Activated T-cell treated with anti-CD3 and anti-CD28 coated beads for 1 hour (primary cell): ENCODE results near the gene SLC24A3.
"Not testable (repeated sequence)": the region's sequence is repeated elsewhere in the genome, so short reads cannot be mapped to it uniquely, and the experiment has no call there.

ENCODE experiments used
- DNase-seq: peaks from one replicate; pipeline ENCODE4 v3.0.0-alpha.2; 2020; ENCODE audit warnings: low read depth

SLC24A3 gene

DNA sequence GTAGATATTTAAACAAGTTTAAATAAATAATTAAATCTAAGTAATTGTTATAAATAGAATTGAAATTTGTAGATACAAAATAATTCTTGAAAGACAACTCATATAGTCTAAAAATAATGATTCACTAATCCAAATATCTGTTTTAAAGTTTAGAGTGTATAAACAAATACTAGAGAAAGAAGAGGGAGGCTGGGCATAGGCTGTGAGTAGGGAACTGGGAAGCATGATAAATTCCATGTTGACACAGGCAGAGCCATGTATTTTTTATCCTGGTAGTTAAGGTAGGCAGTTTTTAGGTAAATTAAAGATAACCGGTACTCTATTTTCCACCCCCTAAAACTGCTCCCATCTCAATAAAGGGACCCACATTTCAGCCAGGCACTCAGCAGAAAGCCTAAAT lies 534.0 kb downstream of the SLC24A3 start:
- DNase-seq: no peak

DNA sequence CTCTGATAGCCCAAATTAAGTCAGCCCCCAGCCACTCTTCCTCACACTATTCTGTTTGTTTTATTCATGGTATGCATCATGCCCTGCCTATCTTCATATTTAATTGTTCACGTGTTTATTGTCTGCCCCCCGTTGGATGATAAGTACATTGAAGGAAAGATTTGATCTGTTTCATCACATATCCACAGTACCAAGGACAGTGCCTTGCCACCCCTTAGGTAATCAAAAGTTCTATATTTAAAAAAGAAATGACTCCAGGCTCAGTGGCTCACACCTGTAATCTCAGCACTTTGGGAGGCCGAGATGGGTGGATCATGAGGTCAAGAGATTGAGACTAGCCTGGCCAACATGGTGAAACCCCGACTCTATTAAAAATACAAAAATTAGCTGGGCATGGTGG lies 535.5 kb downstream of the SLC24A3 start:
- no peak for DNase-seq

DNA sequence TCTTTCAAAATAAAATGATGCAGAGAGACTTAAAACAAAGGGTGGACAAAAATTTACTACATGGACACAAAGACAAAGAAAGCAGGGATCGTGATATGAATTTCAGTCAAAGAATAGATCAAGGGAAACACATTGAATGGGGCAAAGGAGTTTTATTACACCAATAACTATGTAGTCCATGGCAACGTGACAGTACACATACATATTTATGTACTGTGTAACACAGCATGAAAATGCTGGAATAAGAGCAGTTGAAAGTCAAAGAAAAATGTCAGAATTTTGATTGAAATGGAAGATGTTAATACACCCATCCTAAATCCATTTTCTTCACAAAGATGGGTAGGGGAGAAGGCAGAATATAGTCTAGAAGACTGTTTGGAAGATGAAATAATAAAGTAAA lies 536.2 kb downstream of the SLC24A3 start:
- no peak for DNase-seq

DNA sequence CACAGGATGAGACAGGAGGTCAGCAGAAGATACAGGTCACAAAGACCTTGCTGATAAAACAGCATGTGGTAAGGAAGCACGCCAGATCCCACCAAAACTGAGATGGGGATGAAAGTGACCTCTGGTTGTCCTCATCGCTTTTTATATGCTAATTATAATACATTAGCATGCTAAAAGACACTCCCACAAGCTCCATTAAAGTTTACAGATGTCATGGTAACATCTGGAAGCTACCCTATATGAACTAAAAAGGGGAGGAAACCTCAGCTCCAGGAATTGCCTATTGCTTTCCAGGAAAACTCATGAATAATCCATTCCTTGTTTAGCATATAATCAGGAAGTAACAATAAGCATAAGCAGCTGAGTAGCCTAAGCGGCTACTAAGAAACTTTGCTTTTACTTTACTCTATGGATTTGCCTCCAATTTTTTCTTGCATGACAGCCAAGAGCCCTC lies 537.2 kb downstream of the SLC24A3 start:
- no peak for DNase-seq

DNA sequence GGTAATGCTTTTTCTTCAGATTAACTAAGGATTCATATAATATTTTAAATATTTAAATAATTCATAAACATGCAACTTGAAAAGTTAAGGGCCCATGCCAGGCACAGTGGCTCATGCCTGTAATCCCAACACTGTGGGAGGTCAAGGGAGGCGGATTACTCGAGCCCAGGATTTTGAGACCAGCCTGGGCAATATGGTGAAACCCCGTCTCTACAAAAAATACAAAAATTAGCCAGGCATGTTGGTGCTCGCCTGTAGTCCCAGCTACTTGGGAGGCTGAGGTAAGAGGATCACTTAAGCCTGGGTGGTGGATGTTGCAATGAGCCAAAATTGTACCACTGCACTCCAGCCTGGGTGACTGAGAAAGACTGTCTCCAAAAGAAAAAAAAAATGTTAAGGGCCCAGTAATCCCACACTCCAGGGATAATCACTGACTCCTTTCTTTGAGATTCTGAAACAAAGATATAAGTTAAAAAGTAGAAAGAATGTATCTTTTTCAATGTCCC lies 537.7 kb downstream of the SLC24A3 start:
- no peak for DNase-seq

DNA sequence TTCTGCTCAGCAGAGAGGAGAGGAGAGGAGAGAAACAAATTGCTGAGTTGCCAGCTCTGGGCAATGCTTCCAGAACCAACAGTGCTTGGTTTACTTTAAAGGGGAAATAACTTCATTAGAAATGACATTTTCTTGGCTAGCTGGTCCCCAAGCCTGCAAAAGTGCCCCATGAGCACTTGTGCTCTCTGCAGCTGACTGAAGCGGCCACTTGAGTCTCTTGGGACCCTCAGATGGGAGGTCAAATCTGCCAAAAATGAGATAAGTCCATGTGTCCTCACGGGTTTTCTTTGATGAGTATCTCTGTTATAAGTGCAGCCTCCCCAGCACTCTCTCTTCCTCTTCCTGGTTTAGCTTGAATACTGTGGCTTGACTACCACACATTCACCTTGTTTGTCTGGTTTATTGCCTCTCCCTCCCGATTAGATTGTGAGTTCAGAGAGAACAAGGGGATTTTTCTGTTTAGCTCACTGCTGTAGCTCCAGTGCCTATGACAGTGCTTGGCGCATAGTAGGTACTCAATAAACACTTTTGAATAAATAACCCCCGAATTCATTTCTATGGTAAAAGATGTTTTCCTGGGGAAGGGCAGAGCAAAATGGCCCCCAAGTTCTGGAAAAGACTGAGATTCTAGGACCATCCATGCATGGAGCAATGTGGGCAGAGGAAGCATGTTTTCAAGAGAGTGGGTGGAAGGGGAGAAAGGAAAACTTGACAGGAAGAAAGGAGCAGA lies 538.6 kb downstream of the SLC24A3 start:
- no peak for DNase-seq

DNA sequence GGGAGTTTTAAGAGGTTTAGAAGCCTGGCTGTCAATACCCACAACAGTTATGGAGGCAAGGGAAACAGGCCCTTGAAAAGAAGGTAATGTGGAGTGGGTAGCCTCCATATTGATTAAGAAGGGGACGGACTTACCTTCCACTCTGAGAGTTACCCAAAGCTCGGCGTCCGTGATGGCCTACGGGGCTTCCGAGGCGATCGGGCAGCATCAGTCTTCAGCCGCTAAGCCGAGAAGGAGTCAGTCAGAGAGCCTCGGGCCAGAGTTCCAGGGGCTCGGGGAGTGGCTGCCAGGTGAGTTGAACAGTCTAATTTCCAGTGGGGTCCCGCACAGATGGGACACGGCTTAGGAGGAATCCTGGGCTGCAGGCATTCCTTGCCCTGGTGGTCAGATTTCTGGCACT lies 541.8 kb downstream of the SLC24A3 start:
- DNase-seq: not testable (repeated sequence)

DNA sequence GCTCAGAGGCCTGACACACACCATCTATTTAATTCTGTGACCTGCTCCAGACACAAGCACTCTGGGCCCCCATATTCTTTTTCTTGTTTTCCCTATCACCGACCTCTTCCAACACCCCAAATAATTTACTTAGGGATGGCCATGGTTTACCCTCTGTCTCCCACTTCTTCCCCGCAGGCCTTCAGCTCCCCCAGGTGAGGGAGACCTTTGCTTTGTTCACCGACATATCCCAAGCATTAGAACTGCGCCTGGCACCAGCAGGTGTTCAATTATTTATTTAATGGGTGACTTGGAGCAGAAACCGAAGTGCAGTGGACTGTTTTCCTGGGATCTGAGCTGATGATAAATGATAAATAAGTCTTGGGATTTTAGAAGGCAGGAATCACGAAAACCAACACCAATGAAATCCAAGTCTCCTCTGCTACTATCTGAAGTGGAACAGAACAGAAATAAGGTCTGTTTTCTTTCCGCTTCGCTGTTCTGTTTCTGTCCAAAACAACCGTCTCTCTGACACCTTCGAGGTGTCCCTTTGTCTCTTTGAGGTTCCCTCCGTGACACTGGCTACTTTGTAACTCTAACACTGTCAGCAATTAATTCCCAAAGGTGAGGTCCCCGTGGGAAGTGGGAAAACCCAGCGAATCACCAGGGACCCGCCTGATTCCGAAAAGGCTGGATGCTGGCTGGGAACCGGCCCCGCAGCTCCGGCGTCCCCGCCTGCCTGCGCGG lies 544.5 kb downstream of the SLC24A3 start:
- DNase-seq: no peak

DNA sequence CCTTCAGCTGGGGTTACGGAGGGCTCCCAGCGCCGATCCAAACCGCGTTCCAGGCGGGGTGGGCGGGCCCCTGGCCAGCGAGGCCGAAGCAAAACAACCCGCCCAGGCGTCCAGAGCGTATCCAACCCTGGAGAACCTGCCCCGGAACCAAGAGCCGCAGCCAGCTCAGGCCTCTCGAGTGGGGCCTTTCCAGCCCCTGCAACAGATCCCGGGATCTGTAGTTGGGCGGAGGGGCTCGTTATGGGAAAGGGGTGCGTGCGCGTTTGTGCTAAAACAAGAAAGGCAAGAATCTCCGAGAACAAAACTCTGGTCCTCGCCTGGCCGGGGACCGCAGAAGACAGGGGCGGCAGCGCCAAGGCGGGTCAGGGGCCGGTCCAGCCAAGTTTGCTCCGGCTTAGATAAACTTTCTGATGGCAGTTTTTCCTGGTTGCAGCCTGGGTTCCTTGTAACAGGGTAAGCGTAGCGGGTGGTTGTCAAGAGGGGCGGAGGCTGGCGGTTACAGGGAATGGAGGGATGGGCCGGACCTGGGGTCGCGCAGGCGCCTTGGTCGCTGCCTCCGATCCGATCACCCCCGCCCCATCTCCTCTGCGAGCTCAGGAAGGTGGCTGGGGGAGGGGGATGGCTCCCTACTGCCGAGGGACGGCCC lies 545.2 kb downstream of the SLC24A3 start:
- no peak for DNase-seq

DNA sequence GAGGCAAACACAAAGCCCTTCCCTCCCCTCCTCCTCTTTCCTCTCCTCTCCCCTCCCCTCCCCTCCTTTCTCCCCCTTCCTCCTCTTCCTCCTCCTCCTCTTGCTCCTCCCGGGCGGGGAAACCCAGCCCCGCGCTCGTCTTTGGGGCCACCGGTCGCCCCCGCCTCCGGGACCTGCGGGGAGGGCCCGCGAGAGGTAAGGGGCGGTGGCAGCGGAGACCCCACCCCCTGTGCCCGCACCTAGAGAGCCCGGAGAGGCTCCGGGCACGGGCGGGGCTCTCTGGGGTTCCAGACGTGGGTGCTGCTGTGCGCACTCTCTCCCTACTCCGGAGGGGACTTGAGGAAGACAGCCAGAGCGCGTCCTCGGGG lies 545.7 kb downstream of the SLC24A3 start, which contains the start of gene RIN2:
Gene RIN2 (plus strand): TSS at position 126 of the 368 bp plus-strand sequence. CDS start 131,344 bp downstream, outside the sequence.
- no peak for DNase-seq

DNA sequence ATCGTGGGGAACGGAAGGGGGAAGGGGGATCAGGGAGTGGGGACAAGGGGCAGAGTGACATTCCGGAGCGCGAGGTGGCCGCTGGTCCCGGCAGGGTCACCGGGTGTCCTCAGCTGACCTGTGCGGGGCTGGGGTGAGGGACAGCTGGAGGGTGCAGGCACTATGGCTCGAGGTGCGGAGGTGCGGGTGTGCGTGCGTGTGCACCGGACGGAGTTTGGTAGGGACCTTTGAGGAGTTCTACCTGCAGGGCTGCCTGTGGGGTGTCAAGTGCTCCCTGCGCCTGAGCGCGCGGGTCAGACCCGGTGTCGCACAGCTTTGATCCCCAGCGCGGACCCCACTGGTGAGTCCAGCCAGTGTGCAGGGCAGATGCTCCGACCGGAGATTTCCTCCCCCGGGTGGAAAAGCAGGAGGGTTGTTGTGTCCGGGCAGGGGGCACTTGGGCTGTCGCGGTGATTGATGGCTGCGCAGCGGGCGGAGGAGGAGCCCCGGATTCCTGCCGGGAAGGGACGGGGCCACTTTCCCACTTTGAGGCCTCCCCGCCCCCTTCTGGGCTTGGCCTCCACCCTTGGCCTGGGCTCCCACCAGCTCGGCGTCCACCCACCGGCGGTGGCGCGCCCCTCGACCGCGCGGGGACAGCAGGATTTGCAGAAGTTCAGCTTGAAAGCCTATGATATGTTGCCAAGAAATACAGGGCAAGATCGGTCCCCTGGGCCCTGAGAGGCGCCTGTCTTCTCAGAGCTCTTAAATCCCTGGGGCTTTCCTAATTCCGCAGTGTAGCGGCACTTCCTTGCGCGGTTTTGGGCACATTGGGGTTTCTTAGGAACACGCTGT lies 546.3 kb downstream of the SLC24A3 start:
- DNase-seq: no peak

DNA sequence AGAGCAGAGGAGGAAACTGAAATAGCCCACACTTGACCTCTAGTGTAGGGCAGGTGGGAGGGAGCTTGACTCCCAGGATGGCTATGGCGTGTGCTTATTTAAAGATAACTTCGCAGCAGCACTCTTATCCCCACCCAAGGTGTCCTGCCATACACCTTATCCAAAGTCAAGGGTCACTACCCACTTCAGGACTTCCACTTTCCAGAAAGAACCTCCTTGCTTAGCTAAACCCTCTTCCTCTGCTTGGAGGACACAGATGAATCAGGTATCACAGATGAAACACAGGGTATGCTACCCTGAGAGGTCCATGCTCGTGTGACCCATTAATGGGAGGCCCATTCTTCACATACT lies 547.9 kb downstream of the SLC24A3 start:
- no peak for DNase-seq

DNA sequence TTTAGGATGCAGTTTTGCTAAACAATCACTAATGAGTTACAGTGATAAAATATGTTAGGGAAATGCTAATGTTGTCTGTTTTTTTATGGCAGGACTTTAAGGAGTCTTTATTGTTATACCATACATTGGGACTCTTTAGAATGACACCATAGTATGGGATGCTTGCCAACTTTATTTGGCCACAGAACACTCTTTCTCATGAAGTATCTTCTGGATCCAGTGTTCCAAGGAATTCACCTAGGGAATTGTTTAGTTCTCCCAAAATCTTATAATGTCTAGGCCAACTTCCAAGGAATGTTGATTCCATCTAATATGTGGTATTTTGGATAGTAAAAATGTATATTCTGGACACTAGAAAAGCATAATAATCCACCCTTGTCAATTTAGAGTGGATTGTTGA lies 548.9 kb downstream of the SLC24A3 start:
- no peak for DNase-seq

DNA sequence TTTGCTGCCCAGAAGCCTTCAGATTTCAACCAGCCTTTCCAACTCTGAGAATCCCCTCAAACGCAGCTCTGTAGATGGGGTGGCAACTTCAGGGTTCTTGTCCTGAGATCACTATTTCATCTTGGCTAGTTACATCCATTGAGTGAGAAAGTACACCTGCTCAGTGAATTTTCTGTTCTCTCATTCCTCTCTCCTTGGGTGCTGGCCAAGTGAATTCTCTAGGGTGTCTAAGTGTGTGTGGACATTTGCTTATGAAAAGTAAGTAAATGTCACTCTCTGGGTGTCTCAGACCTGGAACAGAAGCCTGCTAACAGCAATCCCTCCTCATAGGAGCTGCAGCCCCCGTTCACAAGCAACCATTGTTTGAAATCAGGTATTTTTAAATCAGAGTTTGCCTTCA lies 549.4 kb downstream of the SLC24A3 start:
- no peak for DNase-seq

DNA sequence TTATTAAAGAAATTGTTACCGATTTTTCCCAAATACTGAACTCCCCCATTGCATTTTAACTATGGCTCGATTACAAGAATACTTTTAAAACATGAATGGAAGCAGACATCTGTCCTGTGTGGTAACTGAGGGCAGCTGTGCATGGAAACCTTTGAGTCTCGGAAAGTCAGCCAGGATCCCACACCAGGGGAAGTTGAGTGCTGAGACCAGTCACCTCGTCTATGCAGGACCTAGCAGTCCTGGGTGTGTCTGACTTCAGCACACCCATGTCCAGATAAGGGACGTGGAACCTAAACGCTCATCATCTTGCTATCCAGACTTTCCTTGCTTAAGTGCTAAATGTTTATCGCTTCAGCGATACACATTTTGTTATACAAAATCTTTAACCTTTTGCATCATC lies 551.8 kb downstream of the SLC24A3 start:
- no peak for DNase-seq

DNA sequence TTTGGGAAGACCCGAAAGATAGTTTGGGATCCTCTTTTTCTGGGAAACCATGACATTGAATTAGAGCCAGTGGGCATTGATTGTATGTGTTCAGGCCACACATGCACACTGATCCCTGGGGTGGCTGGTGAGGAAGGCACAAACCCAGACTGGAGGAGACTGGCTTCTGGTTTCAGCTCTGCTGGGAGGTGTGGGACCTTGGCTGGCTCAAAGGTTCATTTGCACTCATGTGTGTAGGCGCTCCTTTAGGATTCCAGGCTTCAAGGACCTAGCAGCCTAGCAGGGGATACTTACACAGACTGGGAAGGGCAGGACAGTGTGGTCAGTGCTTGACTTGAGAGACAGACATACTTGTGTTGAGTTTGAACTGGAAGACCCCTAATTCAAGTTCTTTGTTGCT lies 552.8 kb downstream of the SLC24A3 start:
- no peak for DNase-seq

DNA sequence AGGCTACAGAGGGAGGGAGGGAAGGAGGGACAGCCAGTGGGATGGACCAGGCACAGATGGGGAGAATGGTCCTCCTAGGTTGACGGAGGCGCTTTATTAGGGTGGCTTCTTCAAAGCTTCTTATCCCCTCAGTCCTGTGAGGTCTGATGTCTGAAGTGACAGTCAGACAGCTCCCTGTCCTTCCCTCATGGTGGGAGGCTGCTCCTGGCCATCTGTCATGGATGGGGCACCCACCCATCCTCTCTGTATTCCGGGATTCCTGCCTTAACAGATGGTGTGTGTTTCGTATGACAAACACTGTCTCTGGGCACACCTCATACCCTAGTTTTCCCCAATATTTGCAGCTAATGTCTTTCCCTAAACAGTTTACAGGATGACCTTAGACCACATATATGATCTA lies 553.5 kb downstream of the SLC24A3 start:
- no peak for DNase-seq

DNA sequence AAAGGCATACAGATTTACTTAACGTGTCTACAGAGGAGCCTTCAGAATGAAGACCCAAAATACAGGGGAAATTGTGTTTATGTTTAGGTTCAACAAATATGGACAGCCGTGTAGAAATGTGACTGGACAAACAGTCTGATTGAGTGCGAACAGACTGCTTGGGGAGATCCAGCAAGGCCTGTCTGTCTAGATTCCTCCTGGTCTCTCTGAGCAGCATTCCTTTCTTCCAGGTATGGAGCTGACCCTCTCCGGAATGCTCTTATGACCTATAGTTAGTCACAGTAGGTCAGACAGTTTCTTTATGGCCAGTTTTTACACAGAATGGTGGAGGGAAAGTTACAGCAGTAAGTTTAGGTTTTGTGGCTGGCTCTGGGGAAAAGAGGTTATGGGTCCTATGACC lies 554.6 kb downstream of the SLC24A3 start:
- DNase-seq: no peak

DNA sequence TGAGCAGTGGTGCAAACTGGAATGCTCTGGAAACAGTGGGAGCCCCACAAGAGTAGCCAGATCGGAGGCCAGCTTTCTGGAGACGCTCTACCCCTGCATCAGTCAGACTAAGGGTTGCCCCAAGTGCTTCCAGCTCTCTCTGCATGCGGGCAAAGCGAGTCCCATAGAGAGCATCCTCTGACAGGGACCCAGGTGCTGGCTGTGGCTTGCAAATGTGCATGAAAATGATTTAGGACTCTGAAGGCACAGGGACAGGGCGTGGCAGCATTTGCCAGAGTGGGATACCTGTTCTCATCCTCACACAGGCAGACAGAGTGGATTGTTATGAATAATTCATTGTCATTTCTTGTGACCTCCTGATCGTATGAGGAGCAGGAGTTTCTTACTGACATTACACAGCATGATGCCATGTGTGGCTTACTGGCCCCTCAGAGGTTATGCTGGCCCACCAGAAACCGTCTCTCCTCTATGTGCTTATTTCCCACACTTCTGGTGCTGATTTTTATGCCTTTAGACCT lies 555.9 kb downstream of the SLC24A3 start:
- DNase-seq: no peak

DNA sequence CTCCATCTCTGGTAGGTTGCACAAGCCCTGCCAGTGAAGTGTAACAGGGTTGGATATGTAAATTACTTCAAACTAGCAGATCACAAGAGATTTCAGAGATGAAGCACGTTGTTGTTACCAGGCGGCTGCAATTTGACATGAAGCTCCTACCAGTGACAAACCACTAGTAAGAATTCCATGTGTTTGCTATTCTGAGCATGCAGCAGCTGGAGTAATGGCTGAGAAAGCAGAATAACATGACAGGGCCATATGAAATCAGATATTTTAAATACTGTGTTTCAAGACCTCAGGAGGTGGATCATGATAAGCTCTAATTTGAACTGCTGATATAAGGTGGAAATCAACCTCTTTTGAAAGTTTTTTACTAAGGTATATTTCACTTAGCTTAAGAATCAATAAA lies 557.1 kb downstream of the SLC24A3 start:
- DNase-seq: no peak

DNA sequence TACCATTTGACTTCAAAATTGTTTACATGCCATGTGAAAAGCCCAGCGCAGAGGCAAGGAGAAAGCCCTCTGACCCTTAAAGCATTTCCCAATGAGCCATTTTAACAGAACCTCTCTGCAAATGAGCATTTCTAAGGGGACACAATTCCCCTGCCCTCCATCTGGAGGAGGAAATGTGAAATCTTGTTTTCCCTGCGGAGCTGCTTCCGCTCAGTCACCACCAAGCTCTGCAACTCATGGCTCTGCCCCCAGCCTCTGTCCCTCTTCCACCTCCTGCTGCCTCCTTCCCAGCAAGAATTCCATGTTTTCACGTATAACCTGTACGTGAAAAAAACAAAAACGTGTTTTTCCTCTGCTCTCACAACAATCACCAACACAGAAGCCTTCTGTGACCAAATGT lies 557.9 kb downstream of the SLC24A3 start:
- DNase-seq: no peak

DNA sequence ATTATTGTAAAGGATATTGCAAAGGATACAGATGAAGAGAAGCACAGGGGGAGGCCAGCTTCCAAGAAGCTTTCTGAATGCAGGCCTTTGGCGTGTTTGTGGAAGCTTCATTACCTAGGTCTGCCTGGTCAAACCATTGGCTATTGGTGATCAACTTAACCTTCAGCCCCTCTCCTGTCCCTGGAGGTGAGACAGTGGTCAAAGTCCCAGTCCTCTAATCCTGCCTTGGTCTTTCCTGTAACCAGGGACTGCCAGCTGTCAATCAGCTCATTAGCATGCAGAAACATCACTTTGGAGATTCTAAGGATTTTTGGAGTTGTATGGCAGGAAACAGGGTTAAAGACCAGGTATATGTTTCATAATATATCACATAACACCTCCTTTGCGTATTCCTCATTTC lies 558.6 kb downstream of the SLC24A3 start:
- no peak for DNase-seq
